ENCODE measurements around the gene PKD1L1.
A peak's percentile ranks its signal among the peaks of the same experiment; 100 is the strongest.

PKD1L1 gene

DNA sequence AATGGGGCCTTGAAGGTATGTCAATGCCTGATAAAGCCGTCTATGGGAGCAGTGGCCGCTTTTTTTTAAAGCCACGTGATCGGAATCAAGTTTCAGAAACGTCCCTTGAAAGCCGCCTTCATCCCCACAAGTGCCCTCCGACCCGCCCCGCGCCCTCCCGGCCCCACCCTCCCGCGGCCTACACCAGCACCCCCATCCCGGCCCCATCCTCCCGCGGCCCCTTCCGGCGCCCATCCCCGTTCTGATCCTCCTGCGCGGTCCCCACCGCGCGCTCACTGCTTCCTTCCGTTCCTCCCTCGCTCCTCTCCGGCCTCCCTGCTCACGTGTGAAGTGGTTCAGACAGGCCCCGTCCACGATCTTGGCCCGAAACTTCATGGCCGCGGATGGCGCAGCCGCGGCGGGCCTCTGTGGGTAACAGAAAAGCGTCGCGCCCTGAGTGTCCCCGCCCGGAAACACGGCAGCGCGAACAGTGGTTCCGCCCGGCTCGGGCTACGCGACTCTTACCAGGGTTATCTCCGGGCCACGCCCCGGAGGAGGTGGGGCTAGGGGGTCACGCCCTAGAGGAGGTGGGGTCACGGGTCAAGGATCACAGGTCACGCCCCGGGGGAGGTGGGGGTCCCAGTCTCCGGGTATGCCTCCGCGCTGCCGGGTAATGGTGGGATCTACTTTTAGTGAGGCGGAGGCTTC is 31.0 kb upstream of the PKD1L1 start, which contains the start of gene HUS1:
Gene HUS1, minus strand, starts transcription at position 471 of the 687 bp plus-strand sequence. Its CDS starts 96 bp downstream, at position 375.
- Histone ChIP-seq H3K27ac (ENCODE audit: low read depth, low read length) (peak within 1 kb of the TSS; percentile 90), H2AFZ (ENCODE audit: low read length, unreplicated experiment) (peak within 1 kb of the TSS; percentile 95), H3K4me3 (ENCODE audit: low read depth, low read length) (peak within 1 kb of the TSS; percentile 99), H3K4me1 (ENCODE audit: control insufficient read depth, insufficient read depth, low read length, unreplicated experiment) (peaks cover 16% of the 10 kb centered on the region), H3K36me3 (ENCODE audit: insufficient read depth, low read length) (peaks cover 17% of the 10 kb centered on the region), H3K27me3 (ENCODE audit: insufficient read depth, low read length) (no peaks in the 10 kb centered on the region), H3K79me2 (ENCODE audit: control insufficient read depth, insufficient read depth, low read length, unreplicated experiment) (peaks cover 21% of the 10 kb centered on the region)

- peaks cover 21% of the 10 kb centered on the region for H3K36me3 ChIP-seq (ENCODE audit: insufficient read depth, low read length)
- peak overlapping the region; percentile 90 for H3K27ac ChIP-seq (ENCODE audit: low read depth, low read length)
- peaks cover 16% of the 10 kb centered on the region for H3K4me1 ChIP-seq (ENCODE audit: control insufficient read depth, insufficient read depth, low read length, unreplicated experiment)
- H3K27me3 ChIP-seq (ENCODE audit: insufficient read depth, low read length), result no peaks in the 10 kb centered on the region
- peak overlapping the region; percentile 95 for H2AFZ ChIP-seq (ENCODE audit: low read length, unreplicated experiment)
- peaks cover 21% of the 10 kb centered on the region for H3K79me2 ChIP-seq (ENCODE audit: control insufficient read depth, insufficient read depth, low read length, unreplicated experiment)
- peak overlapping the region; percentile 99 for H3K4me3 ChIP-seq (ENCODE audit: low read depth, low read length)
These were observed 30.5 kb upstream of the PKD1L1 start for GRCh38 chr7:47978790-47979144.

DNA sequence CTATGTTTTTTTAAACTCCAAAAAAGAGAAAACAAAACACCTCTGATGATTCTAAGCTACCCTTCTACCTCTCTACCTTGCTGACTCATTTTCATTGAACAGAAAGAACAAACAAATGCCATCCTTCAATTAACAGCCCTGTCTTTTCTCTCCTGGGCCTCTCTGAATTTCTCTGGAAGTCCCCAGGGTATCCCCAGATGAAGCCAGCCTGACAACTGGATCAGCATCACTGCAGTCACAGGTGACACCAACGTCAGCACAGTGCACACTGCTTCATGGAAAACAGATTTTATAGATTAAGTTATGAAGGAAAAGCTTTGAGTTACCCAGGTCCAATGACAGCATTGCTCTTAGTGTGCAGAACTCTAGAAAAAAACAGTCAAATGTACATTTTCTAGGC is 25.5 kb upstream of the PKD1L1 start:
- Histone ChIP-seq H3K27me3 (ENCODE audit: insufficient read depth, low read length) (no peaks in the 10 kb centered on the region), H3K4me1 (ENCODE audit: control insufficient read depth, insufficient read depth, low read length, unreplicated experiment) (peaks cover 27% of the 10 kb centered on the region), H3K4me3 (ENCODE audit: low read depth, low read length) (no peak overlapping the region), H3K27ac (ENCODE audit: low read depth, low read length) (no peak overlapping the region), H3K36me3 (ENCODE audit: insufficient read depth, low read length) (peaks cover 32% of the 10 kb centered on the region), H3K79me2 (ENCODE audit: control insufficient read depth, insufficient read depth, low read length, unreplicated experiment) (peaks cover 19% of the 10 kb centered on the region), H2AFZ (ENCODE audit: low read length, unreplicated experiment) (no peak overlapping the region)

DNA sequence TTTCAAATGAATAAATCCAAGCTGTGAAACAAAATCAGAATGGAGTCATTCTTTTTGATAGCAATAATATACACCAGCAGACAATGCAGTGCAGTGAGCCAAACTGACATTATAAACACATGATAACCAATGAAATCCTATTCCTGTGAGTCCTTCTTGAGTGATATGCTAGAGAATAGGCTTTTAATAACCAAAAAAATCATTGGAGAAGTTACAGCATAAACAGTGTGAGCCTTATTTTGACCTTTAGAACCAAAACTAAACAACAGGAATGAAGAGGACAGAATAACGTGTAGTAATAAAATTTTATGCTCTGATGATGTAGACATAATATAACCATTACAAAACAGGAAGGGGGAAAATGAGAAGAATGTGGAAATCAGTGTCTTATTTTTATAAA is 22.5 kb upstream of the PKD1L1 start:
- Histone ChIP-seq H2AFZ (ENCODE audit: low read length, unreplicated experiment) (no peak overlapping the region), H3K79me2 (ENCODE audit: control insufficient read depth, insufficient read depth, low read length, unreplicated experiment) (no peaks in the 10 kb centered on the region), H3K27ac (ENCODE audit: low read depth, low read length) (peak overlapping the region; percentile 20), H3K4me1 (ENCODE audit: control insufficient read depth, insufficient read depth, low read length, unreplicated experiment) (peaks cover 16% of the 10 kb centered on the region), H3K36me3 (ENCODE audit: insufficient read depth, low read length) (peaks cover 30% of the 10 kb centered on the region), H3K27me3 (ENCODE audit: insufficient read depth, low read length) (no peaks in the 10 kb centered on the region), H3K4me3 (ENCODE audit: low read depth, low read length) (no peak overlapping the region)

- H3K36me3 ChIP-seq (ENCODE audit: insufficient read depth, low read length), result peaks cover 36% of the 10 kb centered on the region
- H2AFZ ChIP-seq (ENCODE audit: low read length, unreplicated experiment), result no peak overlapping the region
These were observed 20.8 kb upstream of the PKD1L1 start for GRCh38 chr7:47968847-47969774.

DNA sequence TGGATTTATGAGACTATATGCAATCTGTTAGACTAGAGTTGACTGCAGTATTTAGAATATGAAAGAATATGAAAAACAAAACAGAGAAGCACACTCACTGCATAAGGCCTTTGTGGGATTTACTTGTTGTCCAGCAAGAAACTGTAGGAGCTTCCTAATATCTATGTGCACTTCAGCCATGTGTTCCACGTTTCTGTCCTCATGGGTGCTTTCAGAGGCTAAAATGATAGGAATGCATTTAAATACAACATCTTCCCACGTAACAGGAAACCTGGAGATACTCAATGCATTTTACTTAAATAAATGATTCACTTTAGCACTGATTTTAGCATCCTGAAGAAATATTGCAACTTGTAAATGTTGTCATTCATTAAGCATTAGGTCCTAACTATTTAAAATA is 19.4 kb upstream of the PKD1L1 start:
- Histone ChIP-seq H2AFZ (ENCODE audit: low read length, unreplicated experiment) (no peak overlapping the region), H3K79me2 (ENCODE audit: control insufficient read depth, insufficient read depth, low read length, unreplicated experiment) (no peaks in the 10 kb centered on the region), H3K27ac (ENCODE audit: low read depth, low read length) (no peak overlapping the region), H3K27me3 (ENCODE audit: insufficient read depth, low read length) (no peaks in the 10 kb centered on the region), H3K4me1 (ENCODE audit: control insufficient read depth, insufficient read depth, low read length, unreplicated experiment) (peaks cover 16% of the 10 kb centered on the region), H3K4me3 (ENCODE audit: low read depth, low read length) (no peak overlapping the region), H3K36me3 (ENCODE audit: insufficient read depth, low read length) (peaks cover 28% of the 10 kb centered on the region)

More at GRCh38 chr7:47968847-47969774, 20.8 kb upstream of the PKD1L1 start:
- H3K27me3 ChIP-seq (ENCODE audit: insufficient read depth, low read length), result no peaks in the 10 kb centered on the region
- H3K27ac ChIP-seq (ENCODE audit: low read depth, low read length), result no peak overlapping the region
- H3K79me2 ChIP-seq (ENCODE audit: control insufficient read depth, insufficient read depth, low read length, unreplicated experiment), result no peaks in the 10 kb centered on the region
- H3K4me1 ChIP-seq (ENCODE audit: control insufficient read depth, insufficient read depth, low read length, unreplicated experiment), result peaks cover 16% of the 10 kb centered on the region
- H3K4me3 ChIP-seq (ENCODE audit: low read depth, low read length), result no peak overlapping the region

GRCh38 chr7:47967123-47967522 is 18.9 kb upstream of the PKD1L1 start:
- H3K4me3 ChIP-seq (ENCODE audit: low read depth, low read length), result no peak overlapping the region
- peaks cover 16% of the 10 kb centered on the region for H3K4me1 ChIP-seq (ENCODE audit: control insufficient read depth, insufficient read depth, low read length, unreplicated experiment)
- no peaks in the 10 kb centered on the region for H3K79me2 ChIP-seq (ENCODE audit: control insufficient read depth, insufficient read depth, low read length, unreplicated experiment)
- H3K27me3 ChIP-seq (ENCODE audit: insufficient read depth, low read length), result no peaks in the 10 kb centered on the region
- peaks cover 26% of the 10 kb centered on the region for H3K36me3 ChIP-seq (ENCODE audit: insufficient read depth, low read length)
- H3K27ac ChIP-seq (ENCODE audit: low read depth, low read length), result no peak overlapping the region
- no peak overlapping the region for H2AFZ ChIP-seq (ENCODE audit: low read length, unreplicated experiment)

DNA sequence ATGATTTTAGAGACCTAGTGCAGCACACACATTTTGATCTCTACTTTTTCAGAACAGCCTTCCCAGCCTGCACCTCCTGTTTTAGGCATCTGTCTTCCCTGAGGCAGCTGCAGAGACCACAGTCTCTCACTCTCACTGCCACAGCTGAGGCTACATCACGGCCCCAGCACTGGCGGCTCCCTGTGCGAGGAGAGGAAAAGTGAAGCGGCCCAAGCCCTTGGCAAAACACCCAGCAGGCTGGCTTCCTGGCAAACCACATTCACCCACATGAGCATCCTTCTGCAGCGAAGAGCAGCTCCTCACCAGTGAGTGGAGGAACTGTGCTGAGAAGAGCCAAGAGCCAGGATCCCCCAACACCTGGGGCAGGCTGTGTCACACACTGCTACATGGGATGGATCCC is 17.2 kb upstream of the PKD1L1 start:
- H3K4me3 ChIP-seq (ENCODE audit: low read depth, low read length), result no peak overlapping the region

DNA sequence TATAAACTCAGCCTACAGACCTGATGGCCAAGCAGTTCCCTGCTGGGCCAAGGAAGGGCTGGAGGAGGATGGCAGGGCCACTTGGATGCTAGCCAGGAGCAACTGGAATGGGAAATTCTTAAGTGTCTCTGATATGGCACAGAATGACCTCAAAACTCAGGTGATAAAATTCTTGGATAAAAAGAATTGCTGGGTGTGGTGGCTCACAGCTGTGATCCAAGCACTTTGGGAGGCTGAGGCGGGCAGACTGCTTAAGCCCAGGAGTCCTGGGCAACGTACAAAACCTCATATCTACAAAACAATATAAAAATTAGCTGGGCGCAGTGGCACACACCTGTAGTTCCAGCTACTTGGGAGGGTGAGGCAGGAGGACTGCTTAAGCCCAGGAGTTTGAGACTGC is 14.0 kb upstream of the PKD1L1 start:
- H3K4me1 ChIP-seq (ENCODE audit: control insufficient read depth, insufficient read depth, low read length, unreplicated experiment), result no peaks in the 10 kb centered on the region
- no peaks in the 10 kb centered on the region for H3K27me3 ChIP-seq (ENCODE audit: insufficient read depth, low read length)
- H3K79me2 ChIP-seq (ENCODE audit: control insufficient read depth, insufficient read depth, low read length, unreplicated experiment), result no peaks in the 10 kb centered on the region
- no peak overlapping the region for H3K27ac ChIP-seq (ENCODE audit: low read depth, low read length)
- peaks cover 29% of the 10 kb centered on the region for H3K36me3 ChIP-seq (ENCODE audit: insufficient read depth, low read length)
- H2AFZ ChIP-seq (ENCODE audit: low read length, unreplicated experiment), result no peak overlapping the region
- H3K4me3 ChIP-seq (ENCODE audit: low read depth, low read length), result no peak overlapping the region

More for the DNA sequence above, 17.2 kb upstream of the PKD1L1 start:
- Histone ChIP-seq H3K79me2 (ENCODE audit: control insufficient read depth, insufficient read depth, low read length, unreplicated experiment) (no peaks in the 10 kb centered on the region), H2AFZ (ENCODE audit: low read length, unreplicated experiment) (no peak overlapping the region), H3K4me1 (ENCODE audit: control insufficient read depth, insufficient read depth, low read length, unreplicated experiment) (peaks cover 3% of the 10 kb centered on the region), H3K27me3 (ENCODE audit: insufficient read depth, low read length) (no peaks in the 10 kb centered on the region), H3K36me3 (ENCODE audit: insufficient read depth, low read length) (peaks cover 34% of the 10 kb centered on the region), H3K27ac (ENCODE audit: low read depth, low read length) (no peak overlapping the region)

- Histone ChIP-seq H3K27ac (ENCODE audit: low read depth, low read length) (no peak overlapping the region), H3K27me3 (ENCODE audit: insufficient read depth, low read length) (no peaks in the 10 kb centered on the region)
These were observed 8.9 kb upstream of the PKD1L1 start for GRCh38 chr7:47957156-47957555.

More at GRCh38 chr7:47957156-47957555, 8.9 kb upstream of the PKD1L1 start:
- no peaks in the 10 kb centered on the region for H3K4me1 ChIP-seq (ENCODE audit: control insufficient read depth, insufficient read depth, low read length, unreplicated experiment)
- peaks cover 11% of the 10 kb centered on the region; the same call in 1 of the 2 replicates for H3K36me3 ChIP-seq (ENCODE audit: insufficient read depth, low read length)
- no peak overlapping the region for H2AFZ ChIP-seq (ENCODE audit: low read length, unreplicated experiment)
- no peak overlapping the region for H3K4me3 ChIP-seq (ENCODE audit: low read depth, low read length)
- no peaks in the 10 kb centered on the region for H3K79me2 ChIP-seq (ENCODE audit: control insufficient read depth, insufficient read depth, low read length, unreplicated experiment)

All from ACC112 (cell line).